ENCODE data around the gene S100A13. TPM values are rescaled to one million over a fixed set of nuclear protein-coding genes. Genes with fewer than 3 reads are reported as not detected.
A peak's percentile ranks its signal among the peaks of the same experiment; 100 is the strongest.

The S100A13 gene
- total and polyA plus RNA-seq, 9 of the 15 experiments (the other 6 are each of a cell fraction or from before 2014, with no cell fraction given), result 41.9 to 129 (median 58.0) TPM

GRCh38 chr1:153636312-153636711 is 9.0 kb upstream of the S100A13 start:
- Histone ChIP-seq H3K9me3 (replicated peaks; ENCODE audit: control insufficient read depth, insufficient read depth, low read depth, low read length) (no peaks in the 10 kb centered on the region), H3K4me3 (no peak overlapping the region), H4K20me1 (replicated peaks; ENCODE audit: control insufficient read depth, insufficient read depth, low read length) (no peaks in the 10 kb centered on the region; the same call in 1 of the 2 replicates), H3K27me3 (ENCODE audit: control insufficient read depth in 2 of 2, insufficient read depth in 2 of 2, low read length in 2 of 2) (no peaks in the 10 kb centered on the region), H3K79me2 (ENCODE audit: control insufficient read depth, insufficient read depth, low read length) (peaks cover 57% of the 10 kb centered on the region), H3K4me1 (replicated peaks in 1 of 2; ENCODE audit: control insufficient read depth in 2 of 2, insufficient read depth in 2 of 2, low read length in 2 of 2) (peaks cover 10 to 13% of the 10 kb centered on the region in 2 experiments; a peak in 4 of 5 replicates), H3K9me1 (ENCODE audit: control insufficient read depth, insufficient read depth, low read length) (no peaks in the 10 kb centered on the region), H2AFZ (ENCODE audit: low read depth, low read length) (no peak overlapping the region), H3K36me3 (ENCODE audit: control insufficient read depth, insufficient read depth, low read length) (peaks cover 58% of the 10 kb centered on the region), H3K9ac (ENCODE audit: insufficient read depth in 1 of 2, low read depth in 2 of 2, low read length in 2 of 2) (peak overlapping the region in 1 of 2 experiments; percentile 70; a peak in 1 of 4 replicates), H3K4me2 (ENCODE audit: insufficient read depth, low read length) (peak overlapping the region; percentile 88; the same call in 1 of the 2 replicates), H3K27ac (ENCODE audit: extremely low read depth, low read depth, low read length) (no peak overlapping the region)
- FAIRE-seq (no peak), DNase-seq (ENCODE audit: extremely low read depth in 1 of 4, low spot score in 3 of 4) (no peak), ATAC-seq (no peak)
- CTCF ChIA-PET (ENCODE audit: low intra/inter-chr PET ratio), result no interaction called here
- no TSS peak for BruUV-seq (replicated peaks)
- POLR2A ChIA-PET, result interaction anchor here (0.9 to 11.6 kb wide), 2 partner anchors 9 to 13 kb away, joined by 3 to 205 read pairs; partner anchors contain the start of gene S100A13
- in situ Hi-C loops (cut with MboI) (no loop called here), intact Hi-C loops (cut with micrococcal nuclease) (no loop called here)
- no peak for TF ChIP-seq NR0B1 (IDR thresholded peaks at IDR 0.05; ENCODE audit: partially characterized antibody)
- peak; percentile 33; the same call in 1 of the 2 replicates for TF ChIP-seq RBFOX2 (IDR thresholded peaks at IDR 0.05; ENCODE audit: low read depth, low read length)
- no peak for TF ChIP-seq MLLT1 (IDR thresholded peaks at IDR 0.05)
- no peak for TF ChIP-seq CGGBP1 (CRISPR knock-in tag; IDR thresholded peaks at IDR 0.05)
- no peak for TF ChIP-seq NKRF (IDR thresholded peaks at IDR 0.05; ENCODE audit: borderline replicate concordance)
- 97% methylated on average over 9 of the region's 9 CpGs for WGBS (ENCODE audit: insufficient coverage, low coverage, missing lambda C conversion rate)

All from K562 (cell line).